ENCODE measurements around the gene PLEKHA1.

Gene PLEKHA1

GRCh38 chr10:122348935-122349361, 25.6 kb upstream of the PLEKHA1 start:
- peaks cover 5% of the 10 kb centered on the region for H3K9me3 ChIP-seq (ENCODE audit: control insufficient read depth, low read length)
- H3K27me3 ChIP-seq (replicated peaks; ENCODE audit: control insufficient read depth, insufficient read depth, low read length), result peaks cover 22% of the 10 kb centered on the region
- H3K9ac ChIP-seq (ENCODE audit: low read length), result no peak overlapping the region
- DNase-seq (ENCODE audit: low read depth), result no peak
- no peaks in the 10 kb centered on the region for H3K36me3 ChIP-seq (ENCODE audit: control insufficient read depth, insufficient read depth, low read length, severe bottlenecking)
- peaks cover 7% of the 10 kb centered on the region for H3K4me1 ChIP-seq (ENCODE audit: control insufficient read depth, insufficient read depth, low read length)
- H3K4me3 ChIP-seq (ENCODE audit: low read length), result no peak overlapping the region

GRCh38 chr10:122349758-122350369, 24.6 kb upstream of the PLEKHA1 start:
- no peak for DNase-seq (ENCODE audit: low read depth)
- peaks cover 22% of the 10 kb centered on the region for H3K27me3 ChIP-seq (replicated peaks; ENCODE audit: control insufficient read depth, insufficient read depth, low read length)
- no peak overlapping the region for H3K4me3 ChIP-seq (ENCODE audit: low read length)
- peaks cover 5% of the 10 kb centered on the region for H3K9me3 ChIP-seq (ENCODE audit: control insufficient read depth, low read length)
- peaks cover 2% of the 10 kb centered on the region for H3K4me1 ChIP-seq (ENCODE audit: control insufficient read depth, insufficient read depth, low read length)
- H3K9ac ChIP-seq (ENCODE audit: low read length), result no peak overlapping the region
- H3K36me3 ChIP-seq (ENCODE audit: control insufficient read depth, insufficient read depth, low read length, severe bottlenecking), result no peaks in the 10 kb centered on the region

- peaks cover 5% of the 10 kb centered on the region for H3K9me3 ChIP-seq (ENCODE audit: control insufficient read depth, low read length)
- no peak overlapping the region for H3K9ac ChIP-seq (ENCODE audit: low read length)
- no peaks in the 10 kb centered on the region for H3K36me3 ChIP-seq (ENCODE audit: control insufficient read depth, insufficient read depth, low read length, severe bottlenecking)
- DNase-seq (ENCODE audit: low read depth), result no peak
- H3K27me3 ChIP-seq (replicated peaks; ENCODE audit: control insufficient read depth, insufficient read depth, low read length), result peaks cover 22% of the 10 kb centered on the region
- no peak overlapping the region for H3K4me3 ChIP-seq (ENCODE audit: low read length)
- no peaks in the 10 kb centered on the region for H3K4me1 ChIP-seq (ENCODE audit: control insufficient read depth, insufficient read depth, low read length)
Measured at GRCh38 chr10:122350893-122351292, 23.6 kb upstream of the PLEKHA1 start.

- Histone ChIP-seq H3K4me3 (ENCODE audit: low read length) (no peak overlapping the region), H3K4me1 (ENCODE audit: control insufficient read depth, insufficient read depth, low read length) (no peaks in the 10 kb centered on the region), H3K36me3 (ENCODE audit: control insufficient read depth, insufficient read depth, low read length, severe bottlenecking) (no peaks in the 10 kb centered on the region), H3K9ac (ENCODE audit: low read length) (no peak overlapping the region), H3K9me3 (ENCODE audit: control insufficient read depth, low read length) (no peaks in the 10 kb centered on the region), H3K27me3 (replicated peaks; ENCODE audit: control insufficient read depth, insufficient read depth, low read length) (peaks cover 22% of the 10 kb centered on the region)
- DNase-seq (ENCODE audit: low read depth), result no peak
Measured at GRCh38 chr10:122352817-122353525, 21.5 kb upstream of the PLEKHA1 start.

GRCh38 chr10:122354383-122354782, 20.1 kb upstream of the PLEKHA1 start:
- no peak overlapping the region for H3K4me3 ChIP-seq (ENCODE audit: low read length)
- no peak overlapping the region for H3K9ac ChIP-seq (ENCODE audit: low read length)
- H3K9me3 ChIP-seq (ENCODE audit: control insufficient read depth, low read length), result no peaks in the 10 kb centered on the region
- no peaks in the 10 kb centered on the region for H3K36me3 ChIP-seq (ENCODE audit: control insufficient read depth, insufficient read depth, low read length, severe bottlenecking)
- H3K4me1 ChIP-seq (ENCODE audit: control insufficient read depth, insufficient read depth, low read length), result no peaks in the 10 kb centered on the region
- H3K27me3 ChIP-seq (replicated peaks; ENCODE audit: control insufficient read depth, insufficient read depth, low read length), result peaks cover 22% of the 10 kb centered on the region
- DNase-seq (ENCODE audit: low read depth), result no peak

GRCh38 chr10:122357685-122358084, 16.8 kb upstream of the PLEKHA1 start:
- H3K9me3 ChIP-seq (ENCODE audit: control insufficient read depth, low read length), result no peaks in the 10 kb centered on the region
- H3K27me3 ChIP-seq (replicated peaks; ENCODE audit: control insufficient read depth, insufficient read depth, low read length), result peaks cover 10% of the 10 kb centered on the region
- H3K4me1 ChIP-seq (ENCODE audit: control insufficient read depth, insufficient read depth, low read length), result no peaks in the 10 kb centered on the region
- H3K36me3 ChIP-seq (ENCODE audit: control insufficient read depth, insufficient read depth, low read length, severe bottlenecking), result no peaks in the 10 kb centered on the region
- no peak for DNase-seq (ENCODE audit: low read depth)
- H3K4me3 ChIP-seq (ENCODE audit: low read length), result no peak overlapping the region
- H3K9ac ChIP-seq (ENCODE audit: low read length), result no peak overlapping the region

- Histone ChIP-seq H3K9me3 (ENCODE audit: control insufficient read depth, low read length) (no peaks in the 10 kb centered on the region), H3K27me3 (replicated peaks; ENCODE audit: control insufficient read depth, insufficient read depth, low read length) (no peaks in the 10 kb centered on the region), H3K9ac (ENCODE audit: low read length) (no peak overlapping the region), H3K4me3 (ENCODE audit: low read length) (no peak overlapping the region), H3K36me3 (ENCODE audit: control insufficient read depth, insufficient read depth, low read length, severe bottlenecking) (no peaks in the 10 kb centered on the region), H3K4me1 (ENCODE audit: control insufficient read depth, insufficient read depth, low read length) (no peaks in the 10 kb centered on the region)
- DNase-seq (ENCODE audit: low read depth), result no peak
Measured at GRCh38 chr10:122359621-122360020, 14.9 kb upstream of the PLEKHA1 start.

GRCh38 chr10:122361046-122361445, 13.5 kb upstream of the PLEKHA1 start:
- Histone ChIP-seq H3K9me3 (ENCODE audit: control insufficient read depth, low read length) (no peaks in the 10 kb centered on the region), H3K9ac (ENCODE audit: low read length) (no peak overlapping the region), H3K36me3 (ENCODE audit: control insufficient read depth, insufficient read depth, low read length, severe bottlenecking) (no peaks in the 10 kb centered on the region), H3K27me3 (replicated peaks; ENCODE audit: control insufficient read depth, insufficient read depth, low read length) (no peaks in the 10 kb centered on the region), H3K4me1 (ENCODE audit: control insufficient read depth, insufficient read depth, low read length) (no peaks in the 10 kb centered on the region), H3K4me3 (ENCODE audit: low read length) (no peak overlapping the region)
- DNase-seq (ENCODE audit: low read depth), result no peak

- H3K36me3 ChIP-seq (ENCODE audit: control insufficient read depth, insufficient read depth, low read length, severe bottlenecking), result no peaks in the 10 kb centered on the region
- DNase-seq (ENCODE audit: low read depth), result no peak
- no peak overlapping the region for H3K9ac ChIP-seq (ENCODE audit: low read length)
- H3K27me3 ChIP-seq (replicated peaks; ENCODE audit: control insufficient read depth, insufficient read depth, low read length), result peaks cover 4% of the 10 kb centered on the region
- H3K9me3 ChIP-seq (ENCODE audit: control insufficient read depth, low read length), result no peaks in the 10 kb centered on the region
- H3K4me1 ChIP-seq (ENCODE audit: control insufficient read depth, insufficient read depth, low read length), result no peaks in the 10 kb centered on the region
- no peak overlapping the region for H3K4me3 ChIP-seq (ENCODE audit: low read length)
Measured at GRCh38 chr10:122362031-122362592, 12.4 kb upstream of the PLEKHA1 start.

- H3K27me3 ChIP-seq (replicated peaks; ENCODE audit: control insufficient read depth, insufficient read depth, low read length), result peaks cover 6% of the 10 kb centered on the region
- H3K9ac ChIP-seq (ENCODE audit: low read length), result no peak overlapping the region
- DNase-seq (ENCODE audit: low read depth), result no peak
- H3K4me3 ChIP-seq (ENCODE audit: low read length), result no peak overlapping the region
- H3K9me3 ChIP-seq (ENCODE audit: control insufficient read depth, low read length), result peaks cover 3% of the 10 kb centered on the region
- H3K4me1 ChIP-seq (ENCODE audit: control insufficient read depth, insufficient read depth, low read length), result no peaks in the 10 kb centered on the region
- no peaks in the 10 kb centered on the region for H3K36me3 ChIP-seq (ENCODE audit: control insufficient read depth, insufficient read depth, low read length, severe bottlenecking)
Measured at GRCh38 chr10:122362621-122363020, 11.9 kb upstream of the PLEKHA1 start.

GRCh38 chr10:122363311-122363710, 11.2 kb upstream of the PLEKHA1 start:
- peaks cover 9% of the 10 kb centered on the region for H3K27me3 ChIP-seq (replicated peaks; ENCODE audit: control insufficient read depth, insufficient read depth, low read length)
- H3K36me3 ChIP-seq (ENCODE audit: control insufficient read depth, insufficient read depth, low read length, severe bottlenecking), result no peaks in the 10 kb centered on the region
- H3K9me3 ChIP-seq (ENCODE audit: control insufficient read depth, low read length), result peaks cover 4% of the 10 kb centered on the region
- no peak overlapping the region for H3K4me3 ChIP-seq (ENCODE audit: low read length)
- no peak overlapping the region for H3K9ac ChIP-seq (ENCODE audit: low read length)
- DNase-seq (ENCODE audit: low read depth), result no peak
- H3K4me1 ChIP-seq (ENCODE audit: control insufficient read depth, insufficient read depth, low read length), result no peaks in the 10 kb centered on the region
